Stimulated activated CD4-positive, alpha-beta T cell treated with anti-CD3 and anti-CD28 coated beads, Interleukin-1b, Interleukin-23, amount 100 ng/mL, for 24 hours (primary cell): ENCODE measurements around the gene RELB.

Source experiments
- DNase-seq, 4 experiments: peaks; one replicate each; pipeline ENCODE4 v3.0.0-alpha.2; 2020; ENCODE audit warnings: low read depth in 4 of 4, low spot score in 1 of 4

The RELB gene

GRCh38 chr19:45021971-45022370, 20.7 kb downstream of the RELB start:
- no peak for DNase-seq

DNA sequence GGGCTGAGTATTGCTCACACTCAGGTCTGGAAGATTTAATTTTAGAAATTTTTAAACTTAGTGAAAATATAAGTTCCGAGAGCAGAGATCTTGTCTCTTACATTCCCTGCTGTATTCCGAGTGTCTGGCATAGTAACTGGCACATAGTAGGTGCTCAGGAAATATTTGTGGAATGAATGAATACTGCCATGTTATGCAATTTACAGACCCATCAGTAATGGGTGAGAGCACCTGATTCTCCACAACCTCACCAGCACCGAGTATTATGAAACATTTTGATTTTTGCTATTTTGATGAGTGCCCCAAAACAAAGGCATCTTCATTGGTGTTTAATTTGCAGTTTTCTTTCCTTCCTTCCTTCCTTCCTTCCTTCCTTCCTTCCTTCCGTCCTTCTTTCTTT, 21.8 kb downstream of the RELB start:
- DNase-seq = no peak

- DNase-seq = no peak
Observed at GRCh38 chr19:45025264-45025663, 24.0 kb downstream of the RELB start.

GRCh38 chr19:45027371-45027770, 26.1 kb downstream of the RELB start:
- DNase-seq = no peak

DNA sequence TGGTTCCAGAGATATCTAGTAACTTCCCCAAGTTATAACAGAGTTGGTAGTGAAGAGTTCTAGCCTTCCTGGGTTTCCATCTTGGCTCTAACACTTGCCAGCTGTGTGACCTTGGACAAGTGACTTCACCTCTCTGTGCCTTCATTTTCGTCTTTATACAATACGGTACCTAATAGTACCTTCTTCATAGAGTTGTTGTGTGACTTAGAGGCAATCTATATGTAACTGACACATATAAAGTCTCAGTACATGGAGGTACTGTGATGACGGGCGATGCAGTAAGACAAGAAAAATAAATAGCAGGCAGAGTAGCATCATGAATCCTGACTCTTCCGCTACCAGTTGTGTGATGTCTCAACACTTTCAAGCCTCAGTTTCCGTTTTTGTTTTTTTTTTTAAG, 29.6 kb downstream of the RELB start:
- DNase-seq = no peak

- no peak for DNase-seq
Observed at GRCh38 chr19:45032421-45032820, 31.2 kb downstream of the RELB start.

DNA sequence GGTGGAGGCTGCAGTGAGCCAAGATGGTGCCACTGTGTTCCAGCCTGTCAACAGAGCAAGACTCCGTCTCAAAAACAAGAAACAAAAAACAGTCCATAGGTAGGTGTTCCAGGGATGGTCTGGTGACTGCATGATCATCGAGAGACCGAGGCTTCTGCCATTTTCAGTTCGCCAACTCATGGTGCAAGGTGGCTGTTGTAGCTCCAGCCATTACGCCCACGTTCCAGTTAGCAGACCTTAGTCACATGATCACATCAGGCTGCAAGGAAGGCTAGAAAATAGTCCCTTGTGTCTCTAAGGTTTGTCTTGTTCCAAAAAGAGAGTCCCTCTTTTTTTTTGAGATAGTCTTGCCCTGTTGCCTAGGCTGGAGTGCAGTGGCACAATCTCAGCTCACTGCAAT, 34.5 kb downstream of the RELB start:
- no peak for DNase-seq

GRCh38 chr19:45037393-45038169, 36.3 kb downstream of the RELB start:
- DNase-seq = no peak

- DNase-seq = peak; percentile 74 to 85 (median 82)
Observed at GRCh38 chr19:45038931-45039893, 37.9 kb downstream of the RELB start, which contains the start of gene CLASRP. TSS of gene CLASRP (plus strand) at chr19:45039045. CDS start at chr19:45040213, 1,168 bp downstream.

DNA sequence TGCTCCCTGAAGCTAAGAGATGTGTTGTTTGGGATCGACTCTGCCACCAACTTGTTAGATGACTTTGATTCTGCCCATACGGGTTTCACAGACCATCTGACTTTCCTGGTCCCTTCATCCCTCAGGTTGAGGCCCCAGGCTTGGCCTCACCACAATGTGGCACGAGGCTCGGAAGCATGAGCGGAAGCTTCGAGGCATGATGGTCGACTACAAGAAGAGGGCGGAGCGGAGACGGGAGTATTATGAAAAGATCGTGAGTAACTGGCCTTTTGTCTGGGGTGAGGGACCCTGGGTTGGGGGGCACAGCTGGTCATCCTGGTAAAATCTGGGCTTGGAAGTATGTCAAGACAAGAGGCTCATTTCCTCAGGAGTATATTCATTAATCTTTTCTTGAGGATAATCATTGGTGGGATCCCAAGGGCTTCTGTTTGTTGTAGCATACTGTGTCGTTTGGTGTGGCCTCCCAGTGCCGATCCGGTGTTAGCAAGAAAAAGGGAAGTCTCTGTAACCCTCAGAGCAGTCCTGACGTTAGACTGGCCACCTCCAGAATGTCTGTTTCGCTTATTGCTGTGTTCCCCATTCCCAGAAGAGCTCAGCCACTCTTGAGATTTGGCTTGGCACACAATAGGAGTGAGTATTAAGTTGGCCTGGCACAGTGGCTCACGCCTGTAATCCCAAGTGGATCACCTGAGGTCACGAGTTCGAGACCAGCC, 39.0 kb downstream of the RELB start:
- no peak for DNase-seq

- DNase-seq = no peak
Observed at GRCh38 chr19:45041125-45041524, 39.9 kb downstream of the RELB start.

DNA sequence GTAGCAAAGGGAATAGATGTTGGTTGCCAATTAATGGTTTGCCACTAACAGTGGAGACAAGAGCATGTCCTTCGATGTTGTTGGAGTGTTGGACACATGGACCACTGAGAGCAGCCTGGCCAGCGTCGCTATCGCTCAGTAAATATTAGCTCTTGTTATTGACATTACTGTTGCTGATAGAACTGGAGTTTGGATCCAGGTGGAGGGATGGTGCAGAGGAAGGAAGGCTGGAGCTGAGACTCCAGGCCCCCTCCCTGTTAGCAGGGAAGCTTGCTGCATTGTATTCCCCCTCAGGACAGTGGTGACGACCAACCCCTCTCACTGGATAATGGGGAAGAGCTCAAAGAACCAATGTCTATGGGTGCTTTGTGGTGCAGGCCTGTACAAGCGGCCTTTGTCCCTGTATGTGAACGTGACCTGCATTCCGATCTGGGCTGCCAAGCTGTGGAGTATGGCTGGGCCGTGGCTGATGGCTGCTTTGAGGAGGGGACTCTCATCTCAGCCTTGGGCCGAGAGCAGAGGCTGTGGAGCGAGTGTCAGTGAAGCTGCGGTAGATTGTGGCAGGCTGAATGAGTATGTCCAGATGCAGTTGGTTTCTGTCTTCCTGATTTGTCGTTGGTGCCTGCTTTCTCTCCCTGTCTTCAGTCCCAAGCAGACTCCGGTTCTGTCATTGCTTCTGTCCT, 44.5 kb downstream of the RELB start:
- DNase-seq = no peak

DNA sequence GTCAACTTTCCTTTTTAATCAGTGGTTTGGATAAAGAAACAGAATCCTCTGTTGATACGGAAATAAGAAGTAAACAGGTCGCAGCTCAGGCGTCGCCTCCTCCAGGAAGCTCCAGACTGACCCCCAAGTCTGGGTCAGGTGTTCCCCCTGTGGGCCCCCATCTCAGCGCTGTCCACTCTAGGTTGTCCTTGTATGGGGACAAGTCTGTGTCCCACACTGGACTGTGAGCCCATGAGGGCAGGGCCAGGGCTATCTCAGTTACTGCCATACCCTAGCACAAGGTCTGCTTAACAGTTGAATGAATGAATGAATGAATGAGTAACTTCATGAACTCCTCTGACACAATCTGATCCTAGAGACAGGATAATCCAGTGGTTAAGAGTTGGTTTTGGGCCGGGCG, 45.1 kb downstream of the RELB start:
- no peak for DNase-seq

DNA sequence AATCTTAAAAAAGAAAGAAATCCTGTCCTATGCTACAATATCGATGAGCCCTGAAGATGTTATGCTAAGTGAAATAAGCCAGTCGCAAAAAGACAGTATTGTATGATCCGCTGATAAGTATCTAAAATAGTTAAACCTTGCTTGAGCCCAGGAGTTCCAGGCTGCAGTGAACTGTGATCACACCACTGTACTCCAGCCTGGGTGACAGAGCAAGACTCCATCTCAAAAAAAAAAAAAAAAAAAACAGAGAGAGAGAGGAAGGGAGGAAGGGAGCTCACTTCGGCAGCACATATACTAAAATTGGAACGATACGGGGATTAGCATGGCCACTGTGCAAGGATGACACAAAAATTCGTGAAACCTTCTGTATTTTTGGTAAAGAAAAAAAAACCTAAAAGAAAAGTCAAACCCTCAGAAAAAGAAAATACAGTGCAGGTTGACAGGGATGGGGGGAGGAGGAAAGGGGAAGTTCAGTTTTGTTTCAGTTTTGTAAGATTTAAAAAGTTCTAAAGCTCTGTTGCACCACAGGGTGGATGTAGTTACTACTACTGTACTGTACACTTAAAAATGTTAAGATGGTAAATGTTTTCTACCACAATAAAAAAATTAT, 46.0 kb downstream of the RELB start:
- no peak for DNase-seq

DNA sequence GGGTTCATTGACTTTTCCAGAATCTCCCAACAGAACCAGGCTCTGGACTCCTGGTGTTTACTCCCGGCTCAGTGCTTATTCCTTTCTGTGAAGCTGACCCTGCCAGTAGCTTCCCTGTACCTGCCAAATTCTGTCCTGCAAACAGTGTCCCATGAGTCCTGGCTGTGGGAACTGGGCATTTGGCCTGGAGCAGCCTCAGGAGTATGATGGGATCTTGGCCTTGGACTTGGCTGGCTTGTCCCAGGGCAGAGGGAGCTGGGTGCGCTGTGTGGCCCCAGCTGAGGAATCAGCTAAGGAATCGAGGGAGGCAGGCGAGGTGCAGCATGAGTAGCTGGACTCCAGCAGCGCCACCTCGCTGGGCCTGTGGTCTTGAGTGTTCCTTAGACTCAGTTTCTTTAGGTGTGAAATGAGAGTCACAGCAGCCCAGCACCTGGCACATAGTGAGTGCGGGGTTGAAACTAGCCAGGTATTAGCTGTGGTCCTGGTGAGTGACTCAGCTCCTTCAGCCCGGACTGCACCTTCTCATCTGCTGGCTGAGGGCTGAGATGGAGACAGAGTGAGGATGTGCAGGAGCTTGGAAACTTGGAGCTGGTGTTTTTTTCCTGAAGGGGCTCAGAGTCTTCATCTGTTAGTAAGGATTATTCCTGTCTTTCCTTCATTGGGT, 47.9 kb downstream of the RELB start:
- DNase-seq = no peak

DNA sequence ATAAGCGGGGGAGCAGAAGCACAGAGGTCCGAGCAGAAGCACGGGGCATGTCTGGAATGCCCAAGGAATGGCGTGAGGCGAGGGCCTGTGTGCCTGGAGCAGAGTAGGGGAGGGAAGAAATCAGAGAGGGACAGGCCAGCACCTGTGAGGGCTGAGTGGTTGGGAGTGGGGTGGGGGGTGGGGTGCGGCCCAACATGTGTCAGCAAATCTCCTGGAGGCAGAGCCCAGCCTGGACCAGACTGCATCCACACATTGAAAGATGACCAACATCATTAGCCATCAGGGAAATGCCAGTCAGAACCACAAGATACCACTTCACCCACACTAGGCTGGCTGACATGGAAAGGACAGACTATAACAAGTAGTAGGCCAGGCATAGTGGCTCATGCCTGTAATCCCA, 48.8 kb downstream of the RELB start:
- no peak for DNase-seq

DNA sequence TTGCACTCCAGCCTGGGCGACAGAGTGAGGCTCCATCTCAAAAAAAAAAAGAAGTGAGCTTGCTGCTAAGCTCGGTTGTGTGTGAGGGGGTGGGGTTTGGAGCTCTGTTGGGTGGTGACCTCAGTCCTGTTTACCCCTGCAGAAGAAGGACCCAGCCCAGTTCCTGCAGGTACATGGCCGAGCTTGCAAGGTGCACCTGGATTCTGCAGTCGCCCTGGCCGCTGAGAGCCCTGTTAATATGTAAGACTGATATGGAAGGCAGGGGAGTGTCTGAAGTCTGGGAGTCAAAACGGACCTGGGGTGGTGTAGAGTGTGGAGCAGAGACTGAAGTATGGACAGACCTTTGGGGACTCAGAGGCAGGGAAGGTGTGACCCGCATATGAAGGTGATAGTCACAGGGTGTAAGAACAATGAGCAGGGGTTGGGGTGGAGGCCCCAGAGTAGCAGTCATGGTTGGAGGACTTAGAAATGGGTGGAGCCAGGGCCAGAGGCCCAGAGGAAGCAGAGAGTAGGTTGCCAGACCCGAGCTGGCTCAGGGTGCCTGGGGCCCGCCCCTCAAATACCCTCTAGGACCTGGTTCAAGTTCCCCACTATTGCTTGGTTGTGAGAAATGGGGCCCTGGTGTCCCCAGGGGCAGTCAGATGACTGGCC, 50.8 kb downstream of the RELB start:
- no peak for DNase-seq

GRCh38 chr19:45056831-45057230, 55.6 kb downstream of the RELB start:
- no peak for DNase-seq

DNA sequence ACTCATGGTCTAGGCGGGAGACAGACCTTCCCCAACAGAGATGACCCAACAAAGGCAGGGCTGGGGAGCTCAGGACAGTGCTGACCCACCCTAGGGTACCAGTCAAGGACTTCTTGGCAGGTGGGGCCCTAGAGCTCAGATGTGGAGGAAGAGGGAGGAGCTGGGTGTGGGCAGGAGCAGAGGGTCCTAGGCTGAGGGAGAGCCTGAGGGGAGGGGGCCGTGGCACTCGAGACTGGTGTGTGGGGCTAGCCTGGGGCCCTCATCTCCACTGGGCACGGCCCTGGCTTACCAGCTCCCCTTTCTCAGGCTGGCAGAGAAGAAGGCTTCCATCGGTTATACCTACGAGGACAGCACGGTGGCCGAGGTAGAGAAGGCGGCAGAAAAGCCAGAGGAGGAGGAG, 56.2 kb downstream of the RELB start:
- no peak for DNase-seq
